ENCODE data around the gene GALNT2. TPM values are rescaled to one million over a fixed set of nuclear protein-coding genes. Genes with fewer than 3 reads are reported as not detected.

The GALNT2 gene
- total RNA-seq, 5 donors from 2014 or later (not counting 1 experiment from before 2014, with no cell fraction given), result 22.2 to 29.7 (median 23.5) TPM

DNA sequence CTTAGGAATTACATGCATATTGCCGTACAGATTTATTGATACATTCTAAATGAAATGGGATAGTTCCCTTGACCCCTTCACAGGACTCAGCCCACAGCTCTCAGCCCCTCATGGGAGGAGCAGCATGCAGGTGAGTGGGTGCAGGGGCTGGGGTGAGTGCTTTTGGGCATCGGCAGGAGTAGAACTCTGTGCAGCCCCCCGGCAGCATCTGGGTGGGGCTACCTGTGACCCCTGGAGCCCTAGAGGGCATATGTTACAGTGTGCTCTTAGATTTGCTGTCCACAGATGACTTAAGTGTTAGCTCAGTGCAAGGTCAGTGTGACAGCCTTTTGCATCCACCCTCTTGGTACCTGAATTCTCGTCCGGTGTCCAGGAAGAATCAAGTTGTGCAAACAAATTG is 120.3 kb downstream of the GALNT2 start:
- 96% methylated on average over 4 of the region's 5 CpGs for WGBS (ENCODE audit: insufficient coverage)
- no peak for DNase-seq
- no peak for ATAC-seq (replicated peaks in 1 of 4)

DNA sequence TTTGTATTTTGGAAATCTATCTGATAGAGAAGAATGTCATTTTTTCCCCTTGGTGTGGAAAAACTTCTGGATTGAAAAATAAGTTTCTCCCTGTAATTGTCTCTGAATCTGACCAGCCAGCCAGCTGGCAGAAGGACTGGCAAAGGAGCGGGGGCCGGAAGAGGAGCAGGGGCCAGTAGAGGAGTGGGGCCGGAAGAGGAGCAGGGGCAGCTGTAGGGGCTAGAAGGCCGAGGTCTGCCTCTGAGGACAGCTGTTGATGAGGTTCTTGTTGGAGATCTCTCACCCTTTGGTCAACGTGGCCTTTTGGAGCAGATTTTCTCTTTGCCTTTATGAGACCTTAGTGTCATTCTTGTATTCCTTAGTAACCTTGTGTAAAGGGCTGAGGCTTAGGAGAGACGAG is 121.8 kb downstream of the GALNT2 start:
- 78% methylated on average over 4 of the region's 6 CpGs for WGBS (ENCODE audit: insufficient coverage)
- H3K27me3 ChIP-seq (replicated peaks in 1 of 2; ENCODE audit: control insufficient read depth in 2 of 2, extremely low read depth in 1 of 2, insufficient read depth in 2 of 2, low read length in 1 of 2), result no peaks in the 10 kb centered on the region
- Mint-ChIP-seq H3K4me3 (no peak overlapping the region), H3K27me3 (no peaks in the 10 kb centered on the region), H3K4me1 (peaks cover 43 to 57% (median 57%) of the 10 kb centered on the region in 3 donors), H3K36me3 (peaks cover 21% of the 10 kb centered on the region), H3K27ac (no peak overlapping the region), H3K9me3 (peaks cover 0 to 6% (median 0%) of the 10 kb centered on the region in 3 donors)
- H3K4me1 ChIP-seq (ENCODE audit: control insufficient read depth in 1 of 2, extremely low read depth in 1 of 2, insufficient read depth in 2 of 2, low read length in 2 of 2), result peaks cover 14 to 28% of the 10 kb centered on the region in 2 experiments
- ChIA-PET POLR2A (no interaction called here), CTCF (no interaction called here)
- no peak overlapping the region for H3K4me3 ChIP-seq (ENCODE audit: control insufficient read depth in 1 of 2, extremely low read depth in 1 of 2, low read length in 1 of 2)
- no peaks in the 10 kb centered on the region for H3K36me3 ChIP-seq (ENCODE audit: control insufficient read depth in 2 of 2, extremely low read depth in 1 of 2, insufficient read depth in 1 of 2, low read length in 1 of 2)
- no peak overlapping the region for H3K27ac ChIP-seq (ENCODE audit: low read length)
- DNase-seq, result no peak
- H3K9me3 ChIP-seq, result no peaks in the 10 kb centered on the region
- no peak for ATAC-seq (replicated peaks in 1 of 4)

More for the DNA sequence above, 120.3 kb downstream of the GALNT2 start:
- CTCF ChIA-PET, result no interaction called here
- peak overlapping the region in 1 of 3 donors; percentile 47 for H3K4me3 Mint-ChIP-seq
- Histone ChIP-seq H3K27me3 (replicated peaks in 1 of 2; ENCODE audit: control insufficient read depth in 2 of 2, extremely low read depth in 1 of 2, insufficient read depth in 2 of 2, low read length in 1 of 2) (no peaks in the 10 kb centered on the region), H3K9me3 (no peaks in the 10 kb centered on the region), H3K4me1 (ENCODE audit: control insufficient read depth in 1 of 2, extremely low read depth in 1 of 2, insufficient read depth in 2 of 2, low read length in 2 of 2) (peaks cover 14 to 28% of the 10 kb centered on the region in 2 experiments), H3K4me3 (ENCODE audit: control insufficient read depth in 1 of 2, extremely low read depth in 1 of 2, low read length in 1 of 2) (no peak overlapping the region), H3K27ac (ENCODE audit: low read length) (no peak overlapping the region), H3K36me3 (ENCODE audit: control insufficient read depth in 2 of 2, extremely low read depth in 1 of 2, insufficient read depth in 1 of 2, low read length in 1 of 2) (no peaks in the 10 kb centered on the region)
- POLR2A ChIA-PET, result interaction anchor here in 1 of 2 donors (0.9 kb wide), 1 partner anchor 10 kb away, joined by 3 read pairs; no protein-coding TSS in a partner anchor
- peaks cover 21% of the 10 kb centered on the region for H3K36me3 Mint-ChIP-seq
- peak overlapping the region in 1 of 2 donors; percentile 31 for H3K27ac Mint-ChIP-seq
- H3K4me1 Mint-ChIP-seq, result peaks cover 40 to 58% (median 57%) of the 10 kb centered on the region in 3 donors
- no peaks in the 10 kb centered on the region for H3K27me3 Mint-ChIP-seq
- H3K9me3 Mint-ChIP-seq, result peaks cover 0 to 6% (median 0%) of the 10 kb centered on the region in 3 donors

DNA sequence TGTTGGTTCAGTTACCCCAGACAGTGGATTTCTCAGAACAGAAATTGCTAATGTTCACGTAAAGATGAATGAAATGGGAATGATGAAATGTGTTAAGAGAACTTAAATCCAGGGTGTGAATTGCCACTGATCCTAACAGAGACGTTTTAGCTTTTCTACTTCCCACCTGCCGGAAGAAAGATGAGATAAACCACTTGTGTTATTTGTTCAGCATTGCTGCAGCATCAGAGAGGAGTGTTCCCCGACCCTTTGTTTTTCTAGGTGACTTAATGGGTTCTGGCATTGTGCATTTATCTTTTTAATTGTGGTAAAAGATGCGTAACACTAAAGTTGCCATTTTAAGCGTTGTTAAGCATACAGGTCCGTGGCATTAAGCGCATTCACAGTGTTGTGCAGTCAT is 122.3 kb downstream of the GALNT2 start:
- Histone ChIP-seq H3K9me3 (no peaks in the 10 kb centered on the region), H3K27me3 (replicated peaks in 1 of 2; ENCODE audit: control insufficient read depth in 2 of 2, extremely low read depth in 1 of 2, insufficient read depth in 2 of 2, low read length in 1 of 2) (no peaks in the 10 kb centered on the region), H3K4me1 (ENCODE audit: control insufficient read depth in 1 of 2, extremely low read depth in 1 of 2, insufficient read depth in 2 of 2, low read length in 2 of 2) (peaks cover 14 to 28% of the 10 kb centered on the region in 2 experiments), H3K4me3 (ENCODE audit: control insufficient read depth in 1 of 2, extremely low read depth in 1 of 2, low read length in 1 of 2) (no peak overlapping the region), H3K36me3 (ENCODE audit: control insufficient read depth in 2 of 2, extremely low read depth in 1 of 2, insufficient read depth in 1 of 2, low read length in 1 of 2) (no peaks in the 10 kb centered on the region), H3K27ac (ENCODE audit: low read length) (no peak overlapping the region)
- ChIA-PET POLR2A (no interaction called here), CTCF (no interaction called here)
- Mint-ChIP-seq H3K27me3 (no peaks in the 10 kb centered on the region), H3K9me3 (peaks cover 0 to 5% (median 0%) of the 10 kb centered on the region in 3 donors), H3K4me3 (no peak overlapping the region), H3K4me1 (peaks cover 47 to 59% (median 57%) of the 10 kb centered on the region in 3 donors), H3K27ac (no peak overlapping the region), H3K36me3 (peaks cover 22% of the 10 kb centered on the region)
- DNase-seq, result no peak
- whole genome bisulfite sequencing (ENCODE audit: insufficient coverage), result 90% methylated on average over 7 of the region's 8 CpGs
- ATAC-seq (replicated peaks in 1 of 4), result no peak

DNA sequence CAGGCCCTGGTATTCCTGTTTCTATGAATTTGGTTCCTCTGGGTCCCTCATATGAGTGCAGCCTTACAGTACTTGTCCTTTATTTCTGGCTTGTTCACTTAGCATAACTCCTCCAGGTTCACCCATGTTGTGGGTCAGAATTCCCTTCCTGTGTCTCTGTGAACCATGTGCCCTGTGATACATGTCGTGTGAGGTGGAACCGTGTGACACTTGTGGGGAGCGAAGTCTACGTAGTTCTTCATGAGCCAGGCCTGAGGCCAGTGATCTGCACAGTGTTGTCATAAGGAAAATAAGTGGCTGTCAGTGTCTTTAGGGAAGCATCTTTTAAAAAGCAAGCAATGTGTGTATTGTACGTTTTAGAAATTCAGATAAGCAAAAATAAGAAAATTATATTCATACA is 122.8 kb downstream of the GALNT2 start:
- WGBS (ENCODE audit: insufficient coverage), result no CpG with 5 or more reads among the region's 5 CpGs
- ChIA-PET CTCF (no interaction called here), POLR2A (no interaction called here)
- DNase-seq (no peak), ATAC-seq (replicated peaks in 1 of 4) (no peak)
- Histone ChIP-seq H3K4me1 (ENCODE audit: control insufficient read depth in 1 of 2, extremely low read depth in 1 of 2, insufficient read depth in 2 of 2, low read length in 2 of 2) (peaks cover 14 to 28% of the 10 kb centered on the region in 2 experiments), H3K27me3 (replicated peaks in 1 of 2; ENCODE audit: control insufficient read depth in 2 of 2, extremely low read depth in 1 of 2, insufficient read depth in 2 of 2, low read length in 1 of 2) (no peaks in the 10 kb centered on the region), H3K4me3 (ENCODE audit: control insufficient read depth in 1 of 2, extremely low read depth in 1 of 2, low read length in 1 of 2) (no peak overlapping the region), H3K27ac (ENCODE audit: low read length) (no peak overlapping the region), H3K9me3 (no peaks in the 10 kb centered on the region), H3K36me3 (ENCODE audit: control insufficient read depth in 2 of 2, extremely low read depth in 1 of 2, insufficient read depth in 1 of 2, low read length in 1 of 2) (no peaks in the 10 kb centered on the region)
- Mint-ChIP-seq H3K27ac (no peak overlapping the region), H3K36me3 (peaks cover 17% of the 10 kb centered on the region), H3K4me3 (no peak overlapping the region), H3K4me1 (peaks cover 51 to 60% (median 53%) of the 10 kb centered on the region in 3 donors), H3K27me3 (no peaks in the 10 kb centered on the region), H3K9me3 (peaks cover 0 to under 1% (median 0%) of the 10 kb centered on the region in 3 donors)

DNA sequence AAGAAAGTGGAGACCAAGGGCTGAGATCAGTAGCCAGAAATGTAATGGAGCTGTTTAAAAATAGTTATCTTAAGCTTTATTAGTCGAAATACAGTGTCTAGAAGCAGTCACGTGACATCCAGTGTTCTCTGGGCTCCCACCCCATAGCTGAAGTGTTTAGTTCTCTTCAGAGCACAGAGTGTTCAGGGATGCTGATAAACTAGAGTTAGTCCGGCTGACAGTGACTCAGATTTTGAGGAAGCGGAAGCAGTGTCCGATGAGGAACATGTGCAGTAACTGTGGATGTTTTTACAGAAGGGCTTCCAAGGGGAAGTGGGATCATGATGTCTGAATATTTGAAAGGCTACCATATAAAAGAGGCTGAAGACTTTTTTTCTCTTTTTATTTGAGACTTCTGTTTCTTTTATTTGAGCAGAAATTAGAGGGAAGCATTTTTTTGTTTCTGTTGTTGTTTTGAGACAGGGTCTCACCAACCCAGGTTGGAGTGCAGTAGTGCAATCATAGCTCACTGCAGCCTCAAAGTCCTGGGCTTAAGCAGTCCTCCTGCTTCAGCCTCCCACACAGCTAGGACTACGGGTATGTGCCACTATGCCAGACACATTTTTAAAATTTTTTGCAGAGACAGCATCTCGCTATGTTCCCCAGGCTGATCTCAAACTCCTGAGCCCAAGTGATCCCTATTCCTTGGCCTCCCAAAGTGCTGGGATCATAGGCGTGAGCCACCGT is 124.2 kb downstream of the GALNT2 start:
- DNase-seq (peak in 1 of 35 experiments; percentile 17), ATAC-seq (replicated peaks in 1 of 4) (no peak)
- no peaks in the 10 kb centered on the region for H3K27me3 Mint-ChIP-seq
- no peak overlapping the region for H3K4me3 ChIP-seq (ENCODE audit: control insufficient read depth in 1 of 2, extremely low read depth in 1 of 2, low read length in 1 of 2)
- H3K4me1 ChIP-seq (ENCODE audit: control insufficient read depth in 1 of 2, extremely low read depth in 1 of 2, insufficient read depth in 2 of 2, low read length in 2 of 2), result peaks cover 11 to 18% of the 10 kb centered on the region in 2 experiments
- POLR2A ChIA-PET, result interaction anchor here in 1 of 2 donors (0.5 kb wide), 1 partner anchor 10 kb away, joined by 3 read pairs; no protein-coding TSS in a partner anchor
- H3K27ac ChIP-seq (ENCODE audit: low read length), result no peak overlapping the region
- H3K4me3 Mint-ChIP-seq, result no peak overlapping the region
- no peak overlapping the region for H3K27ac Mint-ChIP-seq
- H3K9me3 Mint-ChIP-seq, result no peaks in the 10 kb centered on the region
- H3K4me1 Mint-ChIP-seq, result peaks cover 38 to 48% (median 47%) of the 10 kb centered on the region in 3 donors
- no peaks in the 10 kb centered on the region for H3K27me3 ChIP-seq (replicated peaks in 1 of 2; ENCODE audit: control insufficient read depth in 2 of 2, extremely low read depth in 1 of 2, insufficient read depth in 2 of 2, low read length in 1 of 2)
- CTCF ChIA-PET, result no interaction called here
- peaks cover 11% of the 10 kb centered on the region for H3K36me3 Mint-ChIP-seq
- no peaks in the 10 kb centered on the region for H3K36me3 ChIP-seq (ENCODE audit: control insufficient read depth in 2 of 2, extremely low read depth in 1 of 2, insufficient read depth in 1 of 2, low read length in 1 of 2)
- H3K9me3 ChIP-seq, result no peaks in the 10 kb centered on the region
- 90% methylated on average over 9 of the region's 9 CpGs for WGBS (ENCODE audit: insufficient coverage)

DNA sequence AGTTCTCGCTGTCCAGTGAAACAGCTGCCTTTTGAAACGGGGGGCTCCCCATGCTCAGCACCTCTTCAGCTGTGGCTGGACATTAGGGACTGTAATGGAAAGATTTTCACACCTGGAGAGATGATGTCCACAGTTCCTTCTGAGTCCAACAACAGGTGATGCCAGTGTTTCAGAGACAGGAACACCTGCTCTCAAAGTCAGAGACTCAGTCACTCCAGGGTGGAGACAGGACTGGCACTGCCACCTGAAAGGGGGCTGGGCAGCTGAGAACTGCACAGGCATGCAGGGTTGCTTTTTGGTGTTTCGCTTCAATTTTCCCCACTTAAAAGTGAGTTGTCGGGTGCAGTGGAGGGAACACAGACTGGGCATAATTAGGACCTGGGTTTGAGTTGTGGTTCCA is 124.8 kb downstream of the GALNT2 start:
- Histone ChIP-seq H3K4me3 (ENCODE audit: control insufficient read depth in 1 of 2, extremely low read depth in 1 of 2, low read length in 1 of 2) (no peak overlapping the region), H3K27me3 (replicated peaks in 1 of 2; ENCODE audit: control insufficient read depth in 2 of 2, extremely low read depth in 1 of 2, insufficient read depth in 2 of 2, low read length in 1 of 2) (no peaks in the 10 kb centered on the region), H3K36me3 (ENCODE audit: control insufficient read depth in 2 of 2, extremely low read depth in 1 of 2, insufficient read depth in 1 of 2, low read length in 1 of 2) (no peaks in the 10 kb centered on the region), H3K4me1 (ENCODE audit: control insufficient read depth in 1 of 2, extremely low read depth in 1 of 2, insufficient read depth in 2 of 2, low read length in 2 of 2) (peaks cover 10 to 12% of the 10 kb centered on the region in 2 experiments), H3K9me3 (no peaks in the 10 kb centered on the region), H3K27ac (ENCODE audit: low read length) (no peak overlapping the region)
- no peak overlapping the region for H3K4me3 Mint-ChIP-seq
- CTCF ChIA-PET, result no interaction called here
- H3K27me3 Mint-ChIP-seq, result no peaks in the 10 kb centered on the region
- peaks cover 11% of the 10 kb centered on the region for H3K36me3 Mint-ChIP-seq
- DNase-seq (no peak), ATAC-seq (replicated peaks in 1 of 4) (no peak)
- WGBS (ENCODE audit: insufficient coverage), result 85% methylated on average over 3 of the region's 4 CpGs
- no peak overlapping the region for H3K27ac Mint-ChIP-seq
- POLR2A ChIA-PET, result no interaction called here
- H3K9me3 Mint-ChIP-seq, result no peaks in the 10 kb centered on the region
- peaks cover 34 to 43% (median 42%) of the 10 kb centered on the region in 3 donors for H3K4me1 Mint-ChIP-seq

Measured in T-cell (primary cell).